Testis (tissue), 2 donors: ENCODE data around the gene TMEM174.

Source experiments
- POLR2A ChIP-seq: fragments of 450-650 bp; IDR thresholded peaks from one replicate; pipeline ENCODE4 v1.6.1; 2017; ENCODE audit warnings: antibody characterized with exemption, mild to moderate bottlenecking, moderate library complexity
- TF ChIP-seq, protein P1 (sequence below), 3 experiments: fragments of 450-650 bp in 2 of 3; fragments of 200-600 bp in 1 of 3; sonication (generic) in 1 of 3; IDR thresholded peaks; one replicate each; pipeline ENCODE4 v1.5.1; 2016 to 2019; ENCODE audit warnings: antibody characterized with exemption in 3 of 3, mild to moderate bottlenecking in 2 of 3, moderate library complexity in 1 of 3

DNA sequence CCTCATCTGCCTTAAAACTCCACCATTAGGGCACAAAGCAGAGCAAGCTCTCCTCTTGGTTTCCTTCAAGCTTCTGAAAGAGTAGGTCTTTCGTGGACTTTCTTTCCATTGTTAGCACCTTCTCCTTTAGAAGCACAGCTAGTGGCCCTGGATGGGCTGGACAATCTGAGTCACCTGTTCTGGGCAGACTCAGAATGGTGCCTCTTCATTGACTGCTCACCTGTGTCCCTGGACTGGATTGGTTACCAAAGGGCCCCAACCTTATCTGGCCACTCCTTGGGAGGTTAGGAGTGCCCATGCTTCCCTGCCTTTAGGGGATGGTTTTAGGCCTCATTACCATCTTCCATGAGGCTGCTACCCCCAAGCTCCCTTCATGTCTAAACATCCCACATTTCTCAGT, 23.2 kb downstream of the TMEM174 start:
- TF ChIP-seq, protein P1, sequence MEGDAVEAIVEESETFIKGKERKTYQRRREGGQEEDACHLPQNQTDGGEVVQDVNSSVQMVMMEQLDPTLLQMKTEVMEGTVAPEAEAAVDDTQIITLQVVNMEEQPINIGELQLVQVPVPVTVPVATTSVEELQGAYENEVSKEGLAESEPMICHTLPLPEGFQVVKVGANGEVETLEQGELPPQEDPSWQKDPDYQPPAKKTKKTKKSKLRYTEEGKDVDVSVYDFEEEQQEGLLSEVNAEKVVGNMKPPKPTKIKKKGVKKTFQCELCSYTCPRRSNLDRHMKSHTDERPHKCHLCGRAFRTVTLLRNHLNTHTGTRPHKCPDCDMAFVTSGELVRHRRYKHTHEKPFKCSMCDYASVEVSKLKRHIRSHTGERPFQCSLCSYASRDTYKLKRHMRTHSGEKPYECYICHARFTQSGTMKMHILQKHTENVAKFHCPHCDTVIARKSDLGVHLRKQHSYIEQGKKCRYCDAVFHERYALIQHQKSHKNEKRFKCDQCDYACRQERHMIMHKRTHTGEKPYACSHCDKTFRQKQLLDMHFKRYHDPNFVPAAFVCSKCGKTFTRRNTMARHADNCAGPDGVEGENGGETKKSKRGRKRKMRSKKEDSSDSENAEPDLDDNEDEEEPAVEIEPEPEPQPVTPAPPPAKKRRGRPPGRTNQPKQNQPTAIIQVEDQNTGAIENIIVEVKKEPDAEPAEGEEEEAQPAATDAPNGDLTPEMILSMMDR (IDR thresholded peaks at IDR 0.05), result no peak
- TF ChIP-seq POLR2A, result no peak
